H9 (cell line): Measurements from ENCODE around the gene BBOF1. TPM values are rescaled to one million over a fixed set of nuclear protein-coding genes. Genes with fewer than 3 reads are reported as not detected.

Source experiments
- DNase-seq: peaks from one replicate; pipeline ENCODE4 v3.0.0-alpha.2; 2017
- H2AFZ ChIP-seq: one replicate; pipeline ENCODE4 v1.6.1; 2013; ENCODE audit warnings: mild to moderate bottlenecking, low read length, control low read depth, moderate library complexity
- H2AK5ac ChIP-seq: 2 replicates; pipeline ENCODE4 v1.6.1; 2013; ENCODE audit warnings: low read length, control low read depth, mixed read lengths; ENCODE audit not compliant: insufficient read length
- H2BK120ac ChIP-seq: one replicate; pipeline ENCODE4 v1.6.1; 2013; ENCODE audit warnings: low read depth, mild to moderate bottlenecking, low read length, control low read depth, inconsistent platforms; ENCODE audit not compliant: poor library complexity, severe bottlenecking
- H2BK12ac ChIP-seq: 2 replicates; pipeline ENCODE4 v1.6.1; 2013; ENCODE audit warnings: low read length, control low read depth, mixed read lengths, low read depth; ENCODE audit not compliant: insufficient read length
- H2BK15ac ChIP-seq: 2 replicates; pipeline ENCODE4 v1.6.1; 2013; ENCODE audit warnings: low read depth, low read length, control low read depth
- H2BK20ac ChIP-seq: one replicate; pipeline ENCODE4 v1.6.1; 2013; ENCODE audit warnings: low read depth, mild to moderate bottlenecking, low read length, control low read depth, inconsistent platforms; ENCODE audit not compliant: poor library complexity, severe bottlenecking
- H2BK5ac ChIP-seq: 2 replicates; pipeline ENCODE4 v1.6.1; 2013; ENCODE audit warnings: low read length, control low read depth, mixed read lengths; ENCODE audit not compliant: insufficient read length
- H3K14ac ChIP-seq: 2 replicates; pipeline ENCODE4 v1.6.1; 2013; ENCODE audit warnings: low read length, control low read depth; ENCODE audit not compliant: insufficient read depth
- H3K18ac ChIP-seq: 2 replicates; pipeline ENCODE4 v1.6.1; 2013; ENCODE audit warnings: low read depth, mild to moderate bottlenecking, mixed read lengths, low read length, control low read depth; ENCODE audit not compliant: insufficient read length
- H3K23ac ChIP-seq: 2 replicates; pipeline ENCODE4 v1.6.1; 2013; ENCODE audit warnings: low read length, control low read depth, mixed read lengths, low read depth; ENCODE audit not compliant: insufficient read length
- H3K23me2 ChIP-seq: 2 replicates; pipeline ENCODE4 v1.6.1; 2013; ENCODE audit warnings: low read depth, mild to moderate bottlenecking, mixed read lengths, low read length, control low read depth; ENCODE audit not compliant: insufficient read length, poor library complexity, severe bottlenecking
- H3K27ac ChIP-seq: 2 replicates; pipeline ENCODE4 v1.5.1; 2013; ENCODE audit warnings: low read length, control low read depth, mixed read lengths, low read depth; ENCODE audit not compliant: insufficient read length
- H3K27me3 ChIP-seq: 2 replicates; pipeline ENCODE4 v1.6.1; 2013; ENCODE audit warnings: low read length, control low read depth, inconsistent platforms; ENCODE audit not compliant: insufficient read depth
- H3K4ac ChIP-seq: 2 replicates; pipeline ENCODE4 v1.6.1; 2013; ENCODE audit warnings: low read depth, mild to moderate bottlenecking, control low read depth, inconsistent platforms, low read length, moderate library complexity
- H3K4me1 ChIP-seq: 2 replicates; pipeline ENCODE4 v1.6.1; 2013; ENCODE audit warnings: low read length, control low read depth, inconsistent platforms; ENCODE audit not compliant: insufficient read depth
- H3K4me2 ChIP-seq: 2 replicates; pipeline ENCODE4 v1.6.1; 2013; ENCODE audit warnings: low read length, control low read depth, mixed read lengths; ENCODE audit not compliant: insufficient read length, insufficient read depth
- H3K56ac ChIP-seq: 2 replicates; pipeline ENCODE4 v1.6.1; 2013; ENCODE audit warnings: low read depth, mild to moderate bottlenecking, mixed read lengths, low read length, control low read depth; ENCODE audit not compliant: insufficient read length
- H3K79me1 ChIP-seq: 2 replicates; pipeline ENCODE4 v1.6.1; 2013; ENCODE audit warnings: low read depth, mild to moderate bottlenecking, moderate library complexity, low read length, control low read depth, inconsistent platforms; ENCODE audit not compliant: insufficient read depth, poor library complexity, severe bottlenecking
- H3K79me2 ChIP-seq: 2 replicates; pipeline ENCODE4 v1.6.1; 2013; ENCODE audit warnings: low read length, control low read depth, inconsistent platforms; ENCODE audit not compliant: insufficient read depth
- H3K9ac ChIP-seq: 2 replicates; pipeline ENCODE4 v1.6.1; 2013; ENCODE audit warnings: low read length, control low read depth, mixed read lengths; ENCODE audit not compliant: insufficient read length; ENCODE audit errors: extremely low read depth
- H3K9me3 ChIP-seq: one replicate; pipeline ENCODE4 v1.6.1; 2013; ENCODE audit warnings: low read depth, low read length, inconsistent platforms; ENCODE audit not compliant: control insufficient read depth
- H3T11ph ChIP-seq: one replicate; pipeline ENCODE4 v1.6.1; 2013; ENCODE audit warnings: mild to moderate bottlenecking, low read length, control low read depth, inconsistent platforms
- H4K20me1 ChIP-seq: one replicate; pipeline ENCODE4 v1.6.1; 2013; ENCODE audit not compliant: control insufficient read depth, insufficient read length, insufficient read depth
- H4K5ac ChIP-seq: 2 replicates; pipeline ENCODE4 v1.6.1; 2013; ENCODE audit warnings: low read depth, mild to moderate bottlenecking, mixed read lengths, low read length, control low read depth; ENCODE audit not compliant: insufficient read length
- H4K8ac ChIP-seq: replicated peaks from 2 replicates; pipeline ENCODE4 v1.6.1; 2013; ENCODE audit warnings: low read length, control low read depth, mixed read lengths, low read depth; ENCODE audit not compliant: insufficient read length
- H4K91ac ChIP-seq: 2 replicates; pipeline ENCODE4 v1.6.1; 2013; ENCODE audit warnings: low read depth, mild to moderate bottlenecking, moderate library complexity, mixed read lengths, low read length, control low read depth; ENCODE audit not compliant: insufficient read length
- H3K27ac Mint-ChIP-seq, 3 experiments: 2 replicates in 2 of 3; 3 replicates in 1 of 3; pipeline ENCODE4 v1.8.0; 2020 to 2021; ENCODE audit warnings: mixed read lengths in 3 of 3, mild to moderate bottlenecking in 1 of 3, moderate library complexity in 1 of 3
- H3K27me3 Mint-ChIP-seq: 2 replicates; pipeline ENCODE4 v1.8.0; 2021; ENCODE audit warnings: low read depth, mild to moderate bottlenecking, moderate library complexity, mixed read lengths
- H3K36me3 Mint-ChIP-seq, 3 experiments: 2 replicates in 2 of 3; 3 replicates in 1 of 3; pipeline ENCODE4 v1.8.0; 2020 to 2021; ENCODE audit warnings: low read depth in 3 of 3, mixed read lengths in 3 of 3; ENCODE audit not compliant: insufficient read depth in 1 of 3
- H3K4me1 Mint-ChIP-seq, 2 experiments: 2 replicates each; pipeline ENCODE4 v1.8.0; 2020; ENCODE audit warnings: mixed read lengths in 2 of 2
- H3K4me3 Mint-ChIP-seq, 2 experiments: 2 replicates in 1 of 2; 3 replicates in 1 of 2; pipeline ENCODE4 v1.8.0; 2020 to 2021; ENCODE audit warnings: mild to moderate bottlenecking in 2 of 2, mixed read lengths in 2 of 2, moderate library complexity in 1 of 2
- H3K9me3 Mint-ChIP-seq, 2 experiments: 2 replicates in 1 of 2; 3 replicates in 1 of 2; pipeline ENCODE4 v1.8.0; 2020; ENCODE audit warnings: mild to moderate bottlenecking in 2 of 2, mixed read lengths in 2 of 2, moderate library complexity in 1 of 2
- WGBS: extraction: QIAGEN DNeasy Blood & Tissue Kit; methylation state at CpG from one replicate; pipeline ENCODE4 v1.1.7; 2013; ENCODE audit warnings: missing lambda C conversion rate, low lambda C conversion rate, mixed read lengths; ENCODE audit not compliant: insufficient read length; ENCODE audit errors: extremely low coverage; 5-methylcytosine and 5-hydroxymethylcytosine counted together
- total RNA-seq: library from RNA; stranded (reverse); gene quantifications from 2 replicates; pipeline ENCODE4 v1.2.1, GENCODE V29; 2021
- TF ChIP-seq, protein P1 (sequence below): fragments of 200-600 bp; sonication (generic); conservative IDR thresholded peaks from 3 replicates; pipeline ENCODE4 v1.8.0; 2021; ENCODE audit warnings: antibody characterized with exemption, mild to moderate bottlenecking

Gene BBOF1
- total RNA-seq, 1 experiment from 2014 or later = 0.61 TPM

DNA sequence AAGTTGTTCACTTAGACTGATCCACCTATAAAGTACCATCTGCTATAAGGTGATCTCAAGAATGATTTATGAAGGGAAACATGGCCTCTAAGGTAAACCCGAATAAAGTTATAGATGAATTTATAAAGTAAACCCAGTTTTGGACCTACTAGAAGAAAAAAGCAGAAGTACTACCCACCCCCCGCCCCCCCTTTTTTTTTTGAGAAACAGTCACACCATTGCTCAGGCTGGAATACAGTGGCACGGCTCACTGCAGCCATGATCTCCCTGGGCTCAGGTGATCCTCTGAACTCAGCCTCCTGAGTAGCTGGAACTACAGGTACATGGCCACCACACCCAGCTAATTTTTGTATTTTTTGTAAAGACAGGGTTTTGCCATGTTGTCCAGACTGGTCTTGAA, 4.0 kb upstream of the BBOF1 start:
- H3K4ac ChIP-seq = no peak overlapping the region
- no peaks in the 10 kb centered on the region for H3K27me3 Mint-ChIP-seq
- H4K8ac ChIP-seq = no peak overlapping the region
- no peak overlapping the region for H3T11ph ChIP-seq
- no peak overlapping the region for H2BK12ac ChIP-seq
- H3K23ac ChIP-seq = no peak overlapping the region
- H4K5ac ChIP-seq = no peak overlapping the region
- no peak overlapping the region for H2AK5ac ChIP-seq
- no peak overlapping the region for H3K9ac ChIP-seq
- H3K79me2 ChIP-seq = no peaks in the 10 kb centered on the region
- H3K18ac ChIP-seq = no peak overlapping the region
- no peak overlapping the region for H2AFZ ChIP-seq
- no peak overlapping the region for H2BK5ac ChIP-seq
- H4K20me1 ChIP-seq = no peaks in the 10 kb centered on the region
- no peak overlapping the region for H3K56ac ChIP-seq
- no peaks in the 10 kb centered on the region for H3K9me3 Mint-ChIP-seq
- no peak overlapping the region for H2BK120ac ChIP-seq
- peaks cover 9 to 10% of the 10 kb centered on the region in 2 experiments for H3K4me1 Mint-ChIP-seq
- no peak overlapping the region for H3K4me2 ChIP-seq
- no peaks in the 10 kb centered on the region for H3K27me3 ChIP-seq
- peaks cover 0 to 10% (median 0%) of the 10 kb centered on the region in 3 experiments; a peak in 2 of 7 replicates for H3K36me3 Mint-ChIP-seq
- no peak overlapping the region for H3K4me3 Mint-ChIP-seq
- peaks cover 11% of the 10 kb centered on the region for H3K23me2 ChIP-seq
- WGBS = no CpG with 5 or more reads among the region's 3 CpGs
- TF ChIP-seq, protein P1, sequence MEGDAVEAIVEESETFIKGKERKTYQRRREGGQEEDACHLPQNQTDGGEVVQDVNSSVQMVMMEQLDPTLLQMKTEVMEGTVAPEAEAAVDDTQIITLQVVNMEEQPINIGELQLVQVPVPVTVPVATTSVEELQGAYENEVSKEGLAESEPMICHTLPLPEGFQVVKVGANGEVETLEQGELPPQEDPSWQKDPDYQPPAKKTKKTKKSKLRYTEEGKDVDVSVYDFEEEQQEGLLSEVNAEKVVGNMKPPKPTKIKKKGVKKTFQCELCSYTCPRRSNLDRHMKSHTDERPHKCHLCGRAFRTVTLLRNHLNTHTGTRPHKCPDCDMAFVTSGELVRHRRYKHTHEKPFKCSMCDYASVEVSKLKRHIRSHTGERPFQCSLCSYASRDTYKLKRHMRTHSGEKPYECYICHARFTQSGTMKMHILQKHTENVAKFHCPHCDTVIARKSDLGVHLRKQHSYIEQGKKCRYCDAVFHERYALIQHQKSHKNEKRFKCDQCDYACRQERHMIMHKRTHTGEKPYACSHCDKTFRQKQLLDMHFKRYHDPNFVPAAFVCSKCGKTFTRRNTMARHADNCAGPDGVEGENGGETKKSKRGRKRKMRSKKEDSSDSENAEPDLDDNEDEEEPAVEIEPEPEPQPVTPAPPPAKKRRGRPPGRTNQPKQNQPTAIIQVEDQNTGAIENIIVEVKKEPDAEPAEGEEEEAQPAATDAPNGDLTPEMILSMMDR = no peak
- no peak overlapping the region for H2BK15ac ChIP-seq
- no peaks in the 10 kb centered on the region for H3K4me1 ChIP-seq
- no peaks in the 10 kb centered on the region for H3K79me1 ChIP-seq
- no peak overlapping the region for H2BK20ac ChIP-seq
- no peak for DNase-seq
- H3K27ac Mint-ChIP-seq = no peak overlapping the region
- no peaks in the 10 kb centered on the region for H3K9me3 ChIP-seq
- no peak overlapping the region for H4K91ac ChIP-seq
- H3K14ac ChIP-seq = no peak overlapping the region
- H3K27ac ChIP-seq = no peak overlapping the region
